Measurements from ENCODE around the gene KHSRP. TPM values are rescaled to one million over a fixed set of nuclear protein-coding genes. Genes with fewer than 3 reads are reported as not detected.

The KHSRP gene
- total and polyA plus RNA-seq, 2 experiments from 2014 or later, result 133 to 202 TPM

DNA sequence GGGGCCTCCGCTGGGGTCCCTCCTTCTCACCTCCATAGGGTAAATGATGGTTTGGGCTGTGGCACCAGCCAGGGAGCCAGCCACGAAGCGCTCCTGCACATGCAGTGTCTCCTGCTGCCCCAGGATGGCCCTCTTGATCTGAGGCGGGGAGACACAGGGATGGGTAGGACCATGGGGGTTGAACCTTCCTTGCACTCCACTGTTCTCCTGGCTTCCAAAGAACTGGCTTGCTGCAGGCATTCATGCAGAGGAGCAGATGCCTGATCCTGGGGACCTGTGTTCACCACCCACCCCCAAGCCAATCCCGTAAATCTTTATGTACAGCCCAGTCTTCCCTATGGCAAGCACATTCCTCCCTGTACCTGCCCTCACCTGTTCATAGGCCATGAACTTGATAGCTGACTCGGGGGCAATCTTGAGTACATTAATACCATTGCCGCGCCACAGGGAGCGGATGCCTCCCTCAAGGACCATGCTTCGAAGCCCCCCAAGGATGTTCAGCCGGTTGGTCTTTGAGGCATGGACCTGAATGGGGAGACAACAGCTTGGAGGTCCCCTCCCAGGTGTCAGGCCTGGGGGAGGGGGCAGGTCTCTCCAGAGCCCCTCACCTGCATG lies 29.4 kb upstream of the KHSRP start:
- 99% methylated on average over 11 of the region's 11 CpGs for WGBS (ENCODE audit: low lambda C conversion rate, missing lambda C conversion rate)
- Histone ChIP-seq H4K20me1 (ENCODE audit: insufficient read depth, poor library complexity, severe bottlenecking) (no peaks in the 10 kb centered on the region), H3K9me2 (replicated peaks; ENCODE audit: insufficient read depth) (no peaks in the 10 kb centered on the region), H3K4me3 (no peak overlapping the region), H2AFZ (no peak overlapping the region), H3K36me3 (replicated peaks; ENCODE audit: insufficient read depth, low read depth) (no peaks in the 10 kb centered on the region), H3K4me1 (ENCODE audit: insufficient read depth) (peaks cover 6% of the 10 kb centered on the region), H3K27me3 (no peaks in the 10 kb centered on the region), H3K27ac (no peak overlapping the region), H3K9me3 (ENCODE audit: low read depth) (no peaks in the 10 kb centered on the region), H3K79me2 (peaks cover 5% of the 10 kb centered on the region), H3K4me2 (no peak overlapping the region)
- no peak for TF ChIP-seq EZH2phosphoT487 (IDR thresholded peaks at IDR 0.05; ENCODE audit: low read depth, severe bottlenecking, unreplicated experiment)
- TF ChIP-seq EZH2 (IDR thresholded peaks at IDR 0.05; ENCODE audit: borderline replicate concordance), result no peak
- TF ChIP-seq, protein P1, sequence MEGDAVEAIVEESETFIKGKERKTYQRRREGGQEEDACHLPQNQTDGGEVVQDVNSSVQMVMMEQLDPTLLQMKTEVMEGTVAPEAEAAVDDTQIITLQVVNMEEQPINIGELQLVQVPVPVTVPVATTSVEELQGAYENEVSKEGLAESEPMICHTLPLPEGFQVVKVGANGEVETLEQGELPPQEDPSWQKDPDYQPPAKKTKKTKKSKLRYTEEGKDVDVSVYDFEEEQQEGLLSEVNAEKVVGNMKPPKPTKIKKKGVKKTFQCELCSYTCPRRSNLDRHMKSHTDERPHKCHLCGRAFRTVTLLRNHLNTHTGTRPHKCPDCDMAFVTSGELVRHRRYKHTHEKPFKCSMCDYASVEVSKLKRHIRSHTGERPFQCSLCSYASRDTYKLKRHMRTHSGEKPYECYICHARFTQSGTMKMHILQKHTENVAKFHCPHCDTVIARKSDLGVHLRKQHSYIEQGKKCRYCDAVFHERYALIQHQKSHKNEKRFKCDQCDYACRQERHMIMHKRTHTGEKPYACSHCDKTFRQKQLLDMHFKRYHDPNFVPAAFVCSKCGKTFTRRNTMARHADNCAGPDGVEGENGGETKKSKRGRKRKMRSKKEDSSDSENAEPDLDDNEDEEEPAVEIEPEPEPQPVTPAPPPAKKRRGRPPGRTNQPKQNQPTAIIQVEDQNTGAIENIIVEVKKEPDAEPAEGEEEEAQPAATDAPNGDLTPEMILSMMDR (IDR thresholded peaks at IDR 0.05; ENCODE audit: poor library complexity), result no peak
- no peak for DNase-seq (ENCODE audit: low spot score)

DNA sequence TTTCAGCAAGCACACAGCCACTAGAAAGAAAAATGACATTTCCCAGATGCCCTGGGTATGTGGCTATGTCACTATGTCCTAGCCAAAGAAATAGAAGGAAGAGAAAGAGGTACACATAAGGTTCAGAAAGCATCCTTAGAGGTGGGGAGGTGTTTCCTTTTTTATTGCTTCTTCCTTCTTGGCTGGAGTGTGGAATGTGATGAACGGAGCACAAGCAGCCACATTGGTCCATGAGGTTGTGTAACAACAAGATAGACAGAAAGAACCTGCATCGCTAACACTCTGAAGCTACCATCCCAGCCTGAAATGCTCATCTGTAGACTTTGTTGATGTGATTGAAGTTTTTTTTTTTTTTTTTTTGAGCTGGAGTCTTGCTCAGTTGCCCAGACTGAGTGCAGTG lies 28.3 kb upstream of the KHSRP start:
- no peaks in the 10 kb centered on the region for H3K9me3 ChIP-seq (ENCODE audit: low read depth)
- WGBS (ENCODE audit: low lambda C conversion rate, missing lambda C conversion rate), result 100% methylated on average over 2 of the region's 2 CpGs
- H3K4me2 ChIP-seq, result no peak overlapping the region
- no peaks in the 10 kb centered on the region for H3K27me3 ChIP-seq
- H3K4me3 ChIP-seq, result no peak overlapping the region
- no peaks in the 10 kb centered on the region for H4K20me1 ChIP-seq (ENCODE audit: insufficient read depth, poor library complexity, severe bottlenecking)
- DNase-seq (ENCODE audit: low spot score), result no peak
- H3K27ac ChIP-seq, result no peak overlapping the region
- TF ChIP-seq, protein P1 (IDR thresholded peaks at IDR 0.05; ENCODE audit: poor library complexity), result no peak
- no peak for TF ChIP-seq EZH2phosphoT487 (IDR thresholded peaks at IDR 0.05; ENCODE audit: low read depth, severe bottlenecking, unreplicated experiment)
- no peak for TF ChIP-seq EZH2 (IDR thresholded peaks at IDR 0.05; ENCODE audit: borderline replicate concordance)
- H2AFZ ChIP-seq, result no peak overlapping the region
- H3K4me1 ChIP-seq (ENCODE audit: insufficient read depth), result no peaks in the 10 kb centered on the region
- no peaks in the 10 kb centered on the region for H3K36me3 ChIP-seq (replicated peaks; ENCODE audit: insufficient read depth, low read depth)
- H3K79me2 ChIP-seq, result no peaks in the 10 kb centered on the region
- H3K9me2 ChIP-seq (replicated peaks; ENCODE audit: insufficient read depth), result no peaks in the 10 kb centered on the region

- Histone ChIP-seq H3K9me3 (ENCODE audit: low read depth) (no peaks in the 10 kb centered on the region), H3K27me3 (no peaks in the 10 kb centered on the region), H3K4me1 (ENCODE audit: insufficient read depth) (no peaks in the 10 kb centered on the region), H3K36me3 (replicated peaks; ENCODE audit: insufficient read depth, low read depth) (no peaks in the 10 kb centered on the region), H3K4me3 (no peak overlapping the region), H3K79me2 (no peaks in the 10 kb centered on the region), H3K4me2 (no peak overlapping the region), H2AFZ (no peak overlapping the region), H3K27ac (no peak overlapping the region), H4K20me1 (ENCODE audit: insufficient read depth, poor library complexity, severe bottlenecking) (no peaks in the 10 kb centered on the region), H3K9me2 (replicated peaks; ENCODE audit: insufficient read depth) (no peaks in the 10 kb centered on the region)
- DNase-seq (ENCODE audit: low spot score), result no peak
- WGBS (ENCODE audit: low lambda C conversion rate, missing lambda C conversion rate), result 97% methylated on average over 17 of the region's 19 CpGs
- TF ChIP-seq, protein P1 (IDR thresholded peaks at IDR 0.05; ENCODE audit: poor library complexity), result no peak
- TF ChIP-seq EZH2phosphoT487 (IDR thresholded peaks at IDR 0.05; ENCODE audit: low read depth, severe bottlenecking, unreplicated experiment), result no peak
- no peak for TF ChIP-seq EZH2 (IDR thresholded peaks at IDR 0.05; ENCODE audit: borderline replicate concordance)
These were observed 27.6 kb upstream of the KHSRP start for GRCh38 chr19:6452223-6452614.
